Astrocyte (in vitro differentiated cells and primary cell): Measurements from ENCODE around the gene BCOR. TPM values are rescaled to one million over a fixed set of nuclear protein-coding genes. Genes with fewer than 3 reads are reported as not detected.

Experiments used
- DNase-seq: peaks from one replicate; pipeline ENCODE4 v3.0.0-alpha.2; 2010; ENCODE audit warnings: low read depth
- FAIRE-seq: peaks from 2 replicates; lab custom pipeline; 2011; peaks lifted over from hg19 to GRCh38; lab: Jason Lieb, UNC
- H2AFZ ChIP-seq: 2 replicates; pipeline ENCODE4 v1.6.0; 2012; ENCODE audit warnings: low read depth, low read length, inconsistent platforms
- H3K27ac ChIP-seq: 2 replicates; pipeline ENCODE4 v1.5.1; 2011; ENCODE audit warnings: low read depth, low read length, inconsistent platforms
- H3K27me3 ChIP-seq: 2 replicates; pipeline ENCODE4 v1.6.0; 2011; ENCODE audit warnings: low read length, inconsistent platforms; ENCODE audit not compliant: insufficient read depth
- H3K36me3 ChIP-seq: 2 replicates; pipeline ENCODE4 v1.5.1; 2011; ENCODE audit warnings: low read length, inconsistent platforms; ENCODE audit not compliant: insufficient read depth
- H3K4me1 ChIP-seq: 2 replicates; pipeline ENCODE4 v1.5.1; 2011; ENCODE audit warnings: low read length, inconsistent platforms; ENCODE audit not compliant: insufficient read depth
- H3K4me2 ChIP-seq: 2 replicates; pipeline ENCODE4 v1.6.0; 2012; ENCODE audit warnings: low read length, inconsistent platforms
- H3K4me3 ChIP-seq: 2 replicates; pipeline ENCODE4 v1.5.1; 2011; ENCODE audit warnings: low read depth, mild to moderate bottlenecking, low read length, inconsistent platforms; ENCODE audit not compliant: insufficient read depth
- H3K79me2 ChIP-seq: 2 replicates; pipeline ENCODE4 v1.6.0; 2012; ENCODE audit warnings: mild to moderate bottlenecking, low read length, inconsistent platforms; ENCODE audit not compliant: insufficient read depth
- H3K9ac ChIP-seq: 2 replicates; pipeline ENCODE4 v1.6.0; 2012; ENCODE audit warnings: mild to moderate bottlenecking, low read length, inconsistent platforms
- H3K9me3 ChIP-seq: 2 replicates; pipeline ENCODE4 v1.5.1; 2012; ENCODE audit warnings: low read depth, mild to moderate bottlenecking, low read length, inconsistent platforms; ENCODE audit not compliant: insufficient read depth
- H4K20me1 ChIP-seq: 2 replicates; pipeline ENCODE4 v1.6.0; 2012; ENCODE audit warnings: low read length, inconsistent platforms; ENCODE audit not compliant: insufficient read depth
- H3K27ac Mint-ChIP-seq: one replicate; pipeline ENCODE4 v1.8.0; 2021; ENCODE audit warnings: mild to moderate bottlenecking, mixed read lengths; ENCODE audit not compliant: unreplicated experiment
- H3K27me3 Mint-ChIP-seq: one replicate; pipeline ENCODE4 v1.8.0; 2021; ENCODE audit warnings: low read depth, mixed read lengths; ENCODE audit not compliant: unreplicated experiment
- H3K36me3 Mint-ChIP-seq: one replicate; pipeline ENCODE4 v1.8.0; 2021; ENCODE audit warnings: low read depth, mixed read lengths; ENCODE audit not compliant: unreplicated experiment
- H3K4me1 Mint-ChIP-seq: one replicate; pipeline ENCODE4 v1.8.0; 2021; ENCODE audit warnings: low read depth, mixed read lengths; ENCODE audit not compliant: unreplicated experiment
- H3K4me3 Mint-ChIP-seq: one replicate; pipeline ENCODE4 v1.8.0; 2021; ENCODE audit warnings: mild to moderate bottlenecking, moderate library complexity, mixed read lengths; ENCODE audit not compliant: unreplicated experiment
- H3K9me3 Mint-ChIP-seq: one replicate; pipeline ENCODE4 v1.8.0; 2021; ENCODE audit warnings: mild to moderate bottlenecking, mixed read lengths; ENCODE audit not compliant: unreplicated experiment
- CTCF ChIP-seq: IDR thresholded peaks from 2 replicates; pipeline ENCODE4 v1.5.1; 2011; ENCODE audit warnings: low read depth, mild to moderate bottlenecking, inconsistent platforms, low read length, moderate library complexity; ENCODE audit not compliant: insufficient read depth
- EZH2 ChIP-seq: IDR thresholded peaks from 2 replicates; pipeline ENCODE4 v1.6.1; 2012; ENCODE audit warnings: mild to moderate bottlenecking, low read length, inconsistent platforms; ENCODE audit not compliant: insufficient read depth
- total RNA-seq: library from RNA; stranded (reverse); gene quantifications from 2 replicates; pipeline ENCODE4 v1.2.1, GENCODE V29; 2021

Gene BCOR
- total RNA-seq, 1 donor from 2014 or later: 9.0 TPM

GRCh38 chrX:40061871-40062524, 35.8 kb downstream of the BCOR start:
- Histone ChIP-seq H4K20me1 (peaks cover 10% of the 10 kb centered on the region), H3K79me2 (no peaks in the 10 kb centered on the region), H3K4me1 (no peaks in the 10 kb centered on the region), H3K36me3 (peaks cover 5% of the 10 kb centered on the region), H3K4me3 (no peak overlapping the region), H2AFZ (no peak overlapping the region), H3K9ac (no peak overlapping the region), H3K27ac (no peak overlapping the region), H3K27me3 (no peaks in the 10 kb centered on the region), H3K9me3 (no peaks in the 10 kb centered on the region), H3K4me2 (no peak overlapping the region)
- H3K27ac Mint-ChIP-seq: no peak overlapping the region
- H3K4me3 Mint-ChIP-seq: no peak overlapping the region
- H3K9me3 Mint-ChIP-seq: no peaks in the 10 kb centered on the region
- H3K4me1 Mint-ChIP-seq: no peaks in the 10 kb centered on the region
- FAIRE-seq (no peak), DNase-seq (no peak)
- H3K36me3 Mint-ChIP-seq: peaks cover 10% of the 10 kb centered on the region
- TF ChIP-seq CTCF (no peak), EZH2 (no peak)
- no peaks in the 10 kb centered on the region for H3K27me3 Mint-ChIP-seq

DNA sequence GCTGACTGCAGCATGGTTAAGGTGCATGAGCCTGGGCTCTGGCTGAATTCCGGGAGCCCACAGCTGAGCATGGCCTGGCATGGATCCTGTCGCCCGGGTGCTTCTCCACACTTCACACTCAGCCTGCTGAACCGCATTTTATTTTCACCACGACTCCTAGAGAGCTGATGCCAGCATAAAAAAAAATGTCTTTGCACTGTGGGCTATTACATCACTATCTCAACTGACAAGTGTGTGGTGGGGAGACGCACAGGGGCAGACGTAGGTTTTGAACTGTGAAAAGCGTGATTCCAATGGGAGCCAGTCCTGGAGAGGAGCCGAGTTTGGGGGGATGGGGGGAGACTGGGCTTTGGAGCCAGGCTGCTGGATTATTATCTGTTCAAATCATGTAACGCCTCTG, 36.8 kb downstream of the BCOR start:
- no peak for TF ChIP-seq EZH2
- no peak for TF ChIP-seq CTCF
- H3K79me2 ChIP-seq: no peaks in the 10 kb centered on the region
- no peak overlapping the region for H3K9ac ChIP-seq
- FAIRE-seq (no peak), DNase-seq (no peak)
- H3K27me3 ChIP-seq: no peaks in the 10 kb centered on the region
- no peak overlapping the region for H3K4me2 ChIP-seq
- H3K4me3 ChIP-seq: no peak overlapping the region
- H3K4me3 Mint-ChIP-seq: no peak overlapping the region
- no peaks in the 10 kb centered on the region for H3K4me1 Mint-ChIP-seq
- no peak overlapping the region for H3K27ac Mint-ChIP-seq
- H3K27me3 Mint-ChIP-seq: no peaks in the 10 kb centered on the region
- no peak overlapping the region for H3K27ac ChIP-seq
- peaks cover 10% of the 10 kb centered on the region for H4K20me1 ChIP-seq
- peaks cover 3% of the 10 kb centered on the region for H3K4me1 ChIP-seq
- H3K9me3 Mint-ChIP-seq: no peaks in the 10 kb centered on the region
- H2AFZ ChIP-seq: no peak overlapping the region
- no peaks in the 10 kb centered on the region for H3K9me3 ChIP-seq
- peaks cover 5% of the 10 kb centered on the region for H3K36me3 ChIP-seq
- H3K36me3 Mint-ChIP-seq: peaks cover 12% of the 10 kb centered on the region

GRCh38 chrX:40060356-40060845, 37.4 kb downstream of the BCOR start:
- H3K36me3 Mint-ChIP-seq: peaks cover 12% of the 10 kb centered on the region
- TF ChIP-seq EZH2 (no peak), CTCF (no peak)
- H3K27me3 Mint-ChIP-seq: no peaks in the 10 kb centered on the region
- Histone ChIP-seq H3K4me2 (no peak overlapping the region), H3K27ac (no peak overlapping the region), H4K20me1 (peaks cover 7% of the 10 kb centered on the region), H3K9ac (no peak overlapping the region), H3K4me1 (peaks cover 5% of the 10 kb centered on the region), H2AFZ (no peak overlapping the region), H3K36me3 (peaks cover 5% of the 10 kb centered on the region), H3K27me3 (no peaks in the 10 kb centered on the region), H3K79me2 (no peaks in the 10 kb centered on the region), H3K9me3 (no peaks in the 10 kb centered on the region), H3K4me3 (no peak overlapping the region)
- H3K4me1 Mint-ChIP-seq: no peaks in the 10 kb centered on the region
- no peak for FAIRE-seq
- no peak overlapping the region for H3K27ac Mint-ChIP-seq
- peaks cover 1% of the 10 kb centered on the region for H3K9me3 Mint-ChIP-seq
- DNase-seq: no peak
- no peak overlapping the region for H3K4me3 Mint-ChIP-seq
